Gastroesophageal sphincter (tissue), 4 donors: Measurements from ENCODE around the gene NPHP4. TPM values are rescaled to one million over a fixed set of nuclear protein-coding genes. Genes with fewer than 3 reads are reported as not detected.

Source experiments
- ATAC-seq: fragments of 150-250 bp; one replicate; pipeline ENCODE4 v1.9.1; 2016; ENCODE audit warnings: mild to moderate bottlenecking, moderate library complexity
- H3K27ac ChIP-seq, 4 donors: fragments of 200-600 bp; sonication (generic) in 3 of 4; 1 replicate in 3 of 4; 2 replicates in 1 of 4; pipeline ENCODE4 v1.5.1; 2016 to 2019
- H3K27me3 ChIP-seq: fragments of 200-600 bp; sonication (generic); one replicate; pipeline ENCODE4 v1.5.1; 2019
- H3K36me3 ChIP-seq, 2 donors: fragments of 200-600 bp; sonication (generic); one replicate each; pipeline ENCODE4 v1.5.1; 2019; ENCODE audit warnings: control low read depth in 1 of 2
- H3K4me1 ChIP-seq, 3 donors: fragments of 200-600 bp; sonication (generic); 1 replicate in 2 of 3; 2 replicates in 1 of 3; pipeline ENCODE4 v1.5.1; 2016 to 2019; ENCODE audit warnings: control low read depth in 2 of 3
- H3K4me3 ChIP-seq, 2 donors: fragments of 200-600 bp; sonication (generic); one replicate each; pipeline ENCODE4 v1.5.1; 2019; ENCODE audit warnings: mild to moderate bottlenecking in 1 of 2, moderate library complexity in 1 of 2
- H3K9me3 ChIP-seq, 3 donors: fragments of 200-600 bp; sonication (generic); one replicate each; pipeline ENCODE4 v1.5.1; 2017 to 2019; ENCODE audit warnings: control low read depth in 2 of 3
- EP300 ChIP-seq: sonication (generic); formaldehyde crosslinking; IDR thresholded peaks from one replicate; pipeline ENCODE4 v1.6.1; 2017; ENCODE audit warnings: antibody characterized with exemption, mild to moderate bottlenecking
- POLR2A ChIP-seq, 2 donors: fragments of 450-650 bp; IDR thresholded peaks; one replicate each; pipeline ENCODE4 v1.6.1; 2017; ENCODE audit warnings: antibody characterized with exemption in 2 of 2, mild to moderate bottlenecking in 2 of 2, moderate library complexity in 1 of 2
- POLR2AphosphoS5 ChIP-seq: sonication (generic); formaldehyde crosslinking; IDR thresholded peaks from one replicate; pipeline ENCODE4 v1.6.1; 2017; ENCODE audit warnings: antibody characterized with exemption
- WGBS, 2 donors: methylation state at CpG; one replicate each; pipeline ENCODE4 v1.1.5; 2018; ENCODE audit warnings: low coverage in 1 of 2; 5-methylcytosine and 5-hydroxymethylcytosine counted together
- total RNA-seq, 4 donors: library from RNA; depleted of rRNA; stranded (reverse); fragments of >200 nt; gene quantifications; one replicate each; pipeline ENCODE4 v1.1.0, GENCODE V29; 2016
- TF ChIP-seq, protein P1 (sequence below), 4 experiments: fragments of 200-600 bp in 2 of 4; fragments of 450-650 bp in 2 of 4; sonication (generic) in 1 of 4; IDR thresholded peaks; one replicate each; pipeline ENCODE4 v1.5.1; 2017 to 2019; ENCODE audit warnings: antibody characterized with exemption in 4 of 4, mild to moderate bottlenecking in 2 of 4, moderate library complexity in 2 of 4

NPHP4 gene
- total RNA-seq, 4 donors from 2014 or later = 5.7 to 9.7 (median 6.2) TPM

DNA sequence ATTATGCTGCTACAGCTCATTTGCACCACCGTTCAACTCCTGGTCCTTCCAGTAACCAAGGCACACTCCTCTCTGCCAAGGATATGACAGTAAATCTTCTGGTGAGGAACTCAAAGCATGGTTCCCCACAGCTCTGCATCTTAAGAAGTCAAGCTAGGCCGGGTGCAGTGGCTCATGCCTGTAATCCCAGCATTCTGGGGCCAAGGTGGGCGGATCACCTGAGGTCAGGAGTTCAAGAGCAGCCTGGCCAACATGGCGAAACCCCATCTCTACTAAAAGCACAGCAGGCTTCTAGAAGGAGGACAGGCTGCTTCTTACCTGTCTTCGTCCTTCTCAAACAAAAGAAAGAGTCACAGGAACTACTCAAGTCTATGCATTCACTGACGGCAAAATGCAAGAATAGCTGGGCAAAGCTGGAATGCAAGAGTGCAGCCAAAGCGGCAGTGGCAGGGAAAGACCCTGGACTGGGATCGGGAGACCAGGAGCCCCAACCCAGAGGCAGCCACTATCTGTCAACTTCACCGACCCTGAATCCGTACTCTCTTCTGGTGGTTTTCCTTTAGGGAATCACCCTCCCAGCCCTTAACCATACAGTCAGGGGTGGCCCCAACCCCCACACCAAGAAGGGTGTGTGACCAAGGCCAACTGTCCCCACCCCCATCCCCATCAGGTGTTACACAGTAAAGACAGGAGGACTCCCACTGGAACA lies 75.5 kb downstream of the NPHP4 start:
- no peaks in the 10 kb centered on the region for H3K9me3 ChIP-seq
- H3K4me3 ChIP-seq = no peak overlapping the region
- WGBS, 2 donors = 85 to 98% methylated on average over 5 to 6 of the region's 10 CpGs
- ATAC-seq = no peak
- H3K36me3 ChIP-seq = peaks cover 0 to 12% of the 10 kb centered on the region in 2 donors
- H3K4me1 ChIP-seq = peaks cover 0 to 12% (median 0%) of the 10 kb centered on the region in 3 donors
- no peaks in the 10 kb centered on the region for H3K27me3 ChIP-seq
- TF ChIP-seq, protein P1, sequence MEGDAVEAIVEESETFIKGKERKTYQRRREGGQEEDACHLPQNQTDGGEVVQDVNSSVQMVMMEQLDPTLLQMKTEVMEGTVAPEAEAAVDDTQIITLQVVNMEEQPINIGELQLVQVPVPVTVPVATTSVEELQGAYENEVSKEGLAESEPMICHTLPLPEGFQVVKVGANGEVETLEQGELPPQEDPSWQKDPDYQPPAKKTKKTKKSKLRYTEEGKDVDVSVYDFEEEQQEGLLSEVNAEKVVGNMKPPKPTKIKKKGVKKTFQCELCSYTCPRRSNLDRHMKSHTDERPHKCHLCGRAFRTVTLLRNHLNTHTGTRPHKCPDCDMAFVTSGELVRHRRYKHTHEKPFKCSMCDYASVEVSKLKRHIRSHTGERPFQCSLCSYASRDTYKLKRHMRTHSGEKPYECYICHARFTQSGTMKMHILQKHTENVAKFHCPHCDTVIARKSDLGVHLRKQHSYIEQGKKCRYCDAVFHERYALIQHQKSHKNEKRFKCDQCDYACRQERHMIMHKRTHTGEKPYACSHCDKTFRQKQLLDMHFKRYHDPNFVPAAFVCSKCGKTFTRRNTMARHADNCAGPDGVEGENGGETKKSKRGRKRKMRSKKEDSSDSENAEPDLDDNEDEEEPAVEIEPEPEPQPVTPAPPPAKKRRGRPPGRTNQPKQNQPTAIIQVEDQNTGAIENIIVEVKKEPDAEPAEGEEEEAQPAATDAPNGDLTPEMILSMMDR (IDR thresholded peaks at IDR 0.05) = no peak
- no peak for TF ChIP-seq POLR2AphosphoS5
- no peak for TF ChIP-seq EP300
- no peak for TF ChIP-seq POLR2A (IDR thresholded peaks at IDR 0.05)
- no peak overlapping the region for H3K27ac ChIP-seq

DNA sequence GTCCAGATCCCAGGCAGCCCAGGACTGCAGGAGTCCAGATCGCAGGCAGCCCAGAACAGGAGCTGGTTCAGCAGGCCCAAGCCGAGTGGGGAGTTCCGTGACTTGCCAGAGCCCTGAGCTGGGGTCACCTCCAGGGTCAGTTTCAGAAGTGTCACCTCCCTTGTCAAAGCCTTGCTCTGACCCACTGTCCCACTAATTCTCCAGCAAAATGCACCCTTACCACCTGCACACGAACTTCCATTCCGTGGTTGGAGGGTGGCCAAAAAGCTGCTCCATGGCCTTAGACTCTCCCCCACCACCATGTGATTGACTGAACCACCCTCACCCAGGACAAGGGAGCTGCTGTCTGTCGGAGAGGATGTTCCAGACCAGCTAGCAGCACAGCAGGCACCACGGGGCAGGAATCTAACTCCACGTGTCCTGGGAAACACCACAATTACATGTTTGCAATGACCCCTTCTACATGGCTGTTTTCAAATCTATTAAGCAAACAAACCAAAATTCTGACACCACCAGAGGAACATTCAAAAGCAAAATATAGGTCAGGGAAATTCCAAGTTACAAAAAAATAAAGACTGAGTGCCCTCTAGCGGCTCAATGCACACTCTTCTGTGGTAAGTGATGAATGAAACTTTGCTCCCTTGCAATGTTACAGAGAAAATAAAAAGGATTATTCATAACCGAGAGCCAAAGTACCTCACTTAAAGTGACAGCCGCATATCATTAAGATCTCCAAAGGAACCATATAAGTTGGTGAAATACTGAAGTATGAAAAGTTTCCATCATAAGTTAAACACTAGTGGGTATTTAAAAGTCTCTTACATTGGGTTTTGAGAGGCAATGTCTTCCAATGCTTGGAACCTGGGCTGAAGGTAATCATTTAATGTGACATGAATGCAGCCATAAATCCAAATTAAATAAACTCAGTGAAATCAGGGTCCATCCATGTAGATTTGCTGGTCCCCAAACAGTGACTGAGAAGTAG lies 76.3 kb downstream of the NPHP4 start:
- Histone ChIP-seq H3K27ac (no peak overlapping the region), H3K4me1 (peaks cover 0 to 12% (median 0%) of the 10 kb centered on the region in 3 donors), H3K9me3 (no peaks in the 10 kb centered on the region), H3K27me3 (no peaks in the 10 kb centered on the region), H3K4me3 (no peak overlapping the region), H3K36me3 (peaks cover 0 to 17% of the 10 kb centered on the region in 2 donors)
- 29 to 38% methylated on average over 3 to 6 of the region's 11 CpGs for WGBS, 2 donors
- ATAC-seq = peak; percentile 43
- TF ChIP-seq, protein P1 (IDR thresholded peaks at IDR 0.05) = peak in 3 of 4 experiments; percentile 47 to 66 (median 58)
- TF ChIP-seq POLR2A (IDR thresholded peaks at IDR 0.05) = no peak

DNA sequence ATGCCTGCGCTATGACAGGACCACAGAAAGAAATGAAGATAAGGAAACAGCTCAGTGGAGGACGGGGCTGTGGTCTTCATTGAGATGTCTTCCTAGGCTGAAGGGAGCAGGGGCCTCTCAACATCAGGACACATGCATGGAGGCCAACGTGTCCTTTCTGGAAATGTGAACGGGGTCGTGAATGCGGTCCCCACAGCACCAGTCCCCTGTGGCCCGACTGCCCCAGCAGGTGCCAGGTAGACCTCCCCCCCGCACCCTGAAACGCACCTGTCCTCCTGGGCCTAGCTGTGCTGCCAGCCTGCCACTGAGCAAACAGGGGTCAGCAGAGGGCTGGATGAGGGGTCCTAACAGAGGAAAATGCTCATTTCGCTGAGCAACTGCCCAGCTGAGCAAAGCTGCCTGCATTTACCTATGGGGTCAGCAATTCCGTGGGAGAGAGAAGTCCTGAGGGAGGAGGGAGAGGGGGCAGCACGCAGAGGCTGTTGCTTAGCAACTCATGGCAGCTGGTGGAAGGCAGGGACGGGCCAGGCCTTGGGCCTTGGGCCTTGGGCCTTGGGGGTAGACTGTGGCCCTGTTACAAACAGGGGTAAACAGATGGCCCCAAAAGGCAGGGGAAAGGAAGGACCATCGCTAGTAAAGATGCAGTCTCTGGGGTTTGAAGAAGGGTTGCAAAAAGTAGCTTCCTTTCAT lies 77.4 kb downstream of the NPHP4 start:
- Histone ChIP-seq H3K4me1 (peaks cover 0 to 12% (median 0%) of the 10 kb centered on the region in 3 donors), H3K36me3 (peaks cover 0 to 24% of the 10 kb centered on the region in 2 donors), H3K27me3 (no peaks in the 10 kb centered on the region), H3K9me3 (no peaks in the 10 kb centered on the region), H3K27ac (no peak overlapping the region), H3K4me3 (no peak overlapping the region)
- no peak for TF ChIP-seq EP300
- no peak for TF ChIP-seq POLR2A (IDR thresholded peaks at IDR 0.05)
- no peak for TF ChIP-seq POLR2AphosphoS5
- TF ChIP-seq, protein P1 (IDR thresholded peaks at IDR 0.05) = no peak
- WGBS, 2 donors = 71 to 85% methylated on average over 6 to 13 of the region's 14 CpGs
- no peak for ATAC-seq

DNA sequence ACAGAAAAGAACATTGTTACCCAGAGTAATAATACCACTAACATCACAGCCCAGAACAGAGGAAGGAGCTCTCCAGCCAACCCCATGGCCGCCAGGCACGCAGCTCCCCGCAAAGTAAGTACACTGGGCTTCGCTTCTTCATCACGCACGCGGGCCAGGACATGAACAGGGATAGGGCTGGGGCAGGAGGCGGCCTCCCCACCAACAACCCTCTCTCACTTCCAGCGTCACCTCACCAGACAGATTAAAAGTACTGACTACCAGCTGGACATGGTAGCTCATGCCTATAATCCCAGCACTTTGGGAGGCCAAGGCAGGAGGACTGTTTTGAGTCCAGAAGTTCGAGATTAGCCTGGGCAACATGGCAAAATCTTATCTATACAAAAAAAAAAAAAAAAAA lies 78.3 kb downstream of the NPHP4 start:
- TF ChIP-seq EP300 = no peak
- TF ChIP-seq POLR2AphosphoS5 = no peak
- no peak for TF ChIP-seq POLR2A (IDR thresholded peaks at IDR 0.05)
- TF ChIP-seq, protein P1 (IDR thresholded peaks at IDR 0.05) = no peak
- peaks cover 0 to 12% (median 0%) of the 10 kb centered on the region in 3 donors for H3K4me1 ChIP-seq
- H3K36me3 ChIP-seq = peaks cover 0 to 28% of the 10 kb centered on the region in 2 donors
- no peaks in the 10 kb centered on the region for H3K9me3 ChIP-seq
- no peak overlapping the region for H3K4me3 ChIP-seq
- WGBS, 2 donors = 100% methylated on average over 1 to 2 of the region's 10 CpGs
- H3K27ac ChIP-seq = no peak overlapping the region
- no peak for ATAC-seq
- no peaks in the 10 kb centered on the region for H3K27me3 ChIP-seq
